SH-SY5Y (cell line): ENCODE data around the gene PHB1.

ENCODE experiments used
- GATA2 ChIP-seq: IDR thresholded peaks from 2 replicates; pipeline ENCODE4 v1.6.1; 2011; ENCODE audit warnings: mild to moderate bottlenecking, low read depth, low read length
- GATA3 ChIP-seq: IDR thresholded peaks from 2 replicates; pipeline ENCODE4 v1.6.1; 2011; ENCODE audit warnings: low read depth, mild to moderate bottlenecking, low read length, moderate library complexity

DNA sequence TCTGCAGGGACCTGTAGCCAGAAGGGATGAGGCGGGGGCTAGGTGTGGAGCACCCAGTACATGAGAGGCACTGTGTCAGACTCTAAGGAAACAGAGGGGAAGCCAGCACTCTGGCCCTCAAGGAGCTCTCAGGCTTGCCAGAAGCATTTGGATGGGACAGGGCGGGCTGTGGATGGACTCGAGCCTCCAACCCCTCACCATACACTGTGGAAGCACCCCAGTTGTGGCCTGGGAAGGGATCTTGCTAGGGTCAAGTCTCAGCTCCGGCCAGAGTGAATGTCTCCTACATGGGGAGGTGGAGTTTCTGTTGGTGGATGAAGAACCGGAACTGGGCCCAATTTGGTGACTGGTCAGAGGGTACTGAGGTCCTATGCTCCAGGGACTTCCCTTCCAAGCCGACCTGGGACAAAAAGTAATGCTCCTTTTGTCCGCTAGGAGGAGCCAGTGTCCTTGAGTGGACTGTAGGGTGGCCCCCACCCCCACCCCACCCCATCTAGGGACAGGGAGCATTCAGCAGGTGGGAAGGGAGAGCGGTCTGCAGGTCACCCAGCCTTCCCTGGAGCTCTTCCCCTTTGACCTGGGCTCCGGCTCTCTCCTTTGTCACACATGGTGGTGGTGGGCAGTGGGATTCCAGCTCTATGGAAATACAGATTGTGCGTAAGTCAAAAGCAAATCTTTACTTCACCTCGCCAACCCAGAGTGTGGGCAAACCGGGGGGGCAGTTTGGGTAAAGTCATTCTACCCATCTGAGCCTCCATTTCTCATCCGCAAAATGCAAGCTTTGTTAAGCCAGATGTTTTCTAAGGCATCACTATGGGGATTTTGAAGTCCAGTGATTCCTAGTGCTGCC is 20.4 kb upstream of the PHB1 start:
- TF ChIP-seq GATA3 = no peak
- TF ChIP-seq GATA2 = no peak
